IPS-18c (cell line): ENCODE measurements around the gene STARD8.
A peak's percentile ranks its signal among the peaks of the same experiment; 100 is the strongest.
"Not testable (repeated sequence)": the region's sequence is repeated elsewhere in the genome, so short reads cannot be mapped to it uniquely, and the experiment has no call there.

ENCODE experiments used
- H3K4me3 ChIP-seq: 2 replicates; pipeline ENCODE4 v1.7.0; 2013; ENCODE audit warnings: low read depth, mild to moderate bottlenecking, low read length, moderate library complexity; ENCODE audit not compliant: insufficient read depth
- H3K9me3 ChIP-seq: one replicate; pipeline ENCODE4 v1.6.1; 2013; ENCODE audit warnings: mild to moderate bottlenecking, low read length, moderate library complexity; ENCODE audit not compliant: control insufficient read depth, insufficient read depth

STARD8 gene

DNA sequence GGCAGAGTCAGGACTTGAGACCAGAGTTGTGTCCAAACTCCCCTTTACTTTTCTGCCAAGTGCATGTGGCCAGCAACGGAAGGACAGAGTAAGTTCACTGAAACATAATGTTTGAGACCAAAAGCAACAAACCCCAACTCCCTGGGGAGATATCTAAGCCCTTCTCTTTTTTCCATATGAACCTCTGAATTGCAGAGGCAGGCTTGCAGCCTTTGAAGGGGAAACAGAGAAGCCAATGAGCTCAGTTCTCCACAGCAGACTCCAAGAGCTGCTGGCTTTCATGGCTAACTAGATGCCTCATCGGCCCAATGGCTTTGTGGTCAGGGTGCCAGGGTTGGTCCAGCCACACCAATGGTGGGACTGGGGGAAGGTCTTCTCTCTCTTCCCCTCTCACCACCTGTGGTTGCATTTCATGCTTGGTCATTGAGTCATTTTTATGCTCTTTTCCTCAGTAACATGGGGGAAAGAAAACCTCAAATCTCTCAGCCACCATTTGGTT is 34.0 kb downstream of the STARD8 start:
- Histone ChIP-seq H3K9me3 (peaks cover 14% of the 10 kb centered on the region), H3K4me3 (no peak overlapping the region)

- H3K4me3 ChIP-seq, result no peak overlapping the region
- peaks cover 16% of the 10 kb centered on the region for H3K9me3 ChIP-seq
Measured at GRCh38 chrX:68682790-68683189, 35.3 kb downstream of the STARD8 start.

DNA sequence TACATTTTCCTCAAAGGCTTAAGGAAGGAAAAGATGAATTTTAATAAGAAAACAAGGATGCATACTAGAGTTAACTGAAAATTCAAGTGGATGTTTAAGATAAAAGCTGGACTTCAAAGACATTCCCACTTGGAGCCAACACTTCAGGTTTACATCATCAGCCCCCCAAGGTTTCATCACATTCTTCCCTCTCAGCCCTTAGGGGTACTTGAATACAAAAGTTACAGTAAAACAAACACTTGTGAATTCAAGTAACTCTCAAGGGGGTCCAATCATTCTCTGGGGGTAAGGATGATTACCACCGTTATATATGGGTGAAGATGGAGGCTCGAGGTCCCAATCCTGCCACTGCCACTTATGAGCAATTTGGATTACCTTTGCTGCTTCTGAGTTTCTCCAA is 36.1 kb downstream of the STARD8 start:
- peaks cover 16% of the 10 kb centered on the region for H3K9me3 ChIP-seq

GRCh38 chrX:68684291-68684918 is 36.9 kb downstream of the STARD8 start:
- H3K4me3 ChIP-seq, result no peak overlapping the region

More for the DNA sequence above, 36.1 kb downstream of the STARD8 start:
- no peak overlapping the region for H3K4me3 ChIP-seq

GRCh38 chrX:68684919-68685304 is 37.4 kb downstream of the STARD8 start:
- Histone ChIP-seq H3K4me3 (no peak overlapping the region), H3K9me3 (peaks cover 12% of the 10 kb centered on the region)

More at GRCh38 chrX:68684291-68684918, 36.9 kb downstream of the STARD8 start:
- H3K9me3 ChIP-seq, result peaks cover 11% of the 10 kb centered on the region

DNA sequence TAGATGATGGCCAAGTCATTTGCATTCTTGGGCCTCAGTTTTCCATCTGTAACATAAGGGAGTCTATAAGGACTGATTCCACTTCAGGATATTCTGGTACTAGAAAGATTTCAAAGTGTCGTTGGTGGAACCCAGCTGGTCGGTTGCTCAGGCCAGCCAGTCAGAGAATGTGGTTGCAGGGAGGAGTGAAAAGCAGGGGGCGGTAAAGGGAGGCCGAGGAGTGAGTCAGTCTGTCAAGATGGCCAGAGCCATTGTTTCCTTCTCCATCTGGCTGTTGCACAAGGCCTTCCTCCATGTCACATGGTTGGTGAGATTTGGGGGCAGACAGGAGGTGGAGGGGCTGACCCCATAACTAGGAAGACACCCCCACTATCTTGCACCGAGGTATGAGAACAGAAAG is 38.2 kb downstream of the STARD8 start:
- H3K4me3 ChIP-seq, result no peak overlapping the region
- peaks cover 10% of the 10 kb centered on the region for H3K9me3 ChIP-seq

DNA sequence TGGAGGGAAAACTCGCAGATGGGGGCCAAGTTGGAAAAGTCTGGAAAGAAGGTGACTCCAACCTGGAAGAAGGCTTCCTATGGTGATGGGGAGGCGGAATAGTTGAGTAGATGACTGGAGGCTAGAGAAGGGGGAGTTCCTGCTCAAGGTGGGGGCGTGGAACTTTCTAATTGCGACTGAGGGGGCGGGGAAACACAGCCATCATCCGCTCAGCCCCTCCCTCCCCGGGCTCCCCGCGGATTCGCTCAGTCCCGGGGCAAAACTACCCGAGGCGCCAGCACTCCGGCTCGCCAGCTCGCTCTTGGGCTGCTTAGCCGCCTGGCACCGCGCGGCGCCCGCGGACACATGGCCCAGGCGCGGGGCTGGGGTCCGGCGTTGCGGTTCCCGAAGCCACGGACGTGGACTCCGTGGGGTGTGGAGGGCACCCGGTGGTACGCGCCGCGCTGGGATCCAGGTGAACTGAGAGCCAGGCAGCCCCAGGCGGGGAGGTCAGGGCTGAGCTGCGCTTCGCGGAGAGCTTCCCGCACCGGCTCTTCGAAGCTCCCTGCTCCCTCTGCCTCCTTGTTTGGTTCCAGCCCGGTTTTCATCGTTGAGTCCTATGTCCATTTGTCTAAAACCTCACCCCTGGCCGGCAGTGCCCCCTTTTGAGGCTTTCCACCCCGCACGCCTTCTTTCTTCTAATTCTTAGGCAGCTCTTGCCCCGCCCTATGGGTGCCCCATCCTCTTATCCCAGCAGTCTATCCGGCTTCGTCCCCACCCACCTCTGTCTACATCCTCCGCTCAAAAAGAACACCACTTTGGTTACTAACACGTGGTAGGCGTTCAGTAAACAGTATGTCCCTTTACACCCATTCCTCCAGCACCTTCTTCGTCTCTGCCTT is 38.9 kb downstream of the STARD8 start:
- Histone ChIP-seq H3K4me3 (peak overlapping the region; percentile 43; the same call in 1 of the 2 replicates), H3K9me3 (peaks cover 10% of the 10 kb centered on the region)

GRCh38 chrX:68688931-68689330 is 41.5 kb downstream of the STARD8 start:
- H3K4me3 ChIP-seq, result not testable (repeated sequence)

GRCh38 chrX:68690936-68691501 is 43.6 kb downstream of the STARD8 start:
- H3K9me3 ChIP-seq, result peaks cover 9% of the 10 kb centered on the region

More at GRCh38 chrX:68688931-68689330, 41.5 kb downstream of the STARD8 start:
- H3K9me3 ChIP-seq, result not testable (repeated sequence)

DNA sequence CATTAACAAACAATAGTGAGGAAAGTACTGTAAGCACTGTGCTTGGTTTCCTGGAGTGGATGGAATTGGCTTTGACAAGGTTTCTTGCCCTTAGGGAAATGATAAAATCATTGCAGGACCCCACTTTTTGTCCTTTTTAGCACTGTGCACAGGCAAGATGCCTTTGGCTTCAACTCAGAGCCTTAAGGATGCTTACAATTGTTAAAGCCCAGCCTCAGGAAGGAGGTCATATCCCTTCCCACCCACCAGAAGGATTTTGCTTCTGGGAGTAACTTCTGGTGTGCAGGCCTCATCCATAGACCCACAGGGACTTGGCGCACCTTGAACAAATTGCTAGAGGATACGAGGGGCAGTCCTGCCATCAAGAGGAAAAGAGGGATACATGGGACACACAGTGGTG is 44.5 kb downstream of the STARD8 start:
- no peak overlapping the region for H3K4me3 ChIP-seq

More at GRCh38 chrX:68690936-68691501, 43.6 kb downstream of the STARD8 start:
- no peak overlapping the region for H3K4me3 ChIP-seq

GRCh38 chrX:68692651-68693050 is 45.2 kb downstream of the STARD8 start:
- peaks cover 7% of the 10 kb centered on the region for H3K9me3 ChIP-seq
- 0 out of 2 replicates have a peak overlapping the region, but pooled peaks have one; percentile 51 for H3K4me3 ChIP-seq

More for the DNA sequence above, 44.5 kb downstream of the STARD8 start:
- peaks cover 7% of the 10 kb centered on the region for H3K9me3 ChIP-seq

DNA sequence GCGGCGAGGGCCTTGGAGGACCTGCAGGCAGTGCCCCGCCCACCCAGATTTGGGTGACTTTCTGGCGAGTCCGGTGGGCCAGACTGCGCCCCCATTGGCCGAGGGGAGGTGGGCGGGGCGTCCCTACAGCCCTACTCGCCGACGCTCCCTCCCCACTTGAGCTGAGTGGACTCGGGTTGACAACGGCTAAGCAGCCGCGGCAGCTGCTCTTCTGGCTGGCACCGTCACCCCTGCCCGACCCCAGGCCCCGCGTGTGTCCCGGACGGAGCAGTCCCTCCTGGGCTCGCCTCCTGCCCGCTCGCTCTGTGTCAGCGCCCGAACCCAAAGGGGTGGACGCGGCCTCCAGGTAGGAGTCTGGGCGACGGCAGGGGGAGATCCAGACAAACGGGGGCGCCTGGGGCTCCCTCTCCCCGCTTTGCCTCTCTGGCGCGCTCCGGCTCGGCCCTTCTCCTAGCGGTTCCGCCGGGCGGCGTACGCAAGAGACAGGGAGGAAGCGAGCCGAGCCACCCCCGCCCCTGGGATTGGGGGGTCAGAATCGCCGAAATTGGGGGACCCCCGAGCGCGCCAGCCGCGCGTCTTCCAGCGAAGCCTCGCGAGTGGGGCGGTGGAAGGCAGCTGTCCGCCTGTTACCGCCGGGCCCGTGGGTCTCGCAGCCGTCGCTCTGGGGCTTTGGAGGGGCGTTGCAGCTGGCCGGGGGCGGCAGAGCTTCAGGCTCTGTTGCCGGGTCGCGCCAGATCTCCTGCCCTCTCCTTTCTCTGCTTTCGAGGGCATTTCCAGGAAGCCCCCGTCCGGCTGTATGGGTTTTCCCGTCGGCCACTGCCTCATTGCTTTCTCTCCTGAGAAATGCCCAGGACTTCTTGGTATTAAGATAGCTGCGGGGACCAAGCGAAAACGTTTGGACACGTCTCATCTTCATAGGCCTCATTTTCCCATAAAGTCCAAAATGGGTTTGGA is 46.3 kb downstream of the STARD8 start:
- peaks cover 7% of the 10 kb centered on the region for H3K9me3 ChIP-seq
- peak overlapping the region; percentile 51 for H3K4me3 ChIP-seq

GRCh38 chrX:68694435-68695205 is 47.2 kb downstream of the STARD8 start:
- Histone ChIP-seq H3K9me3 (peaks cover 4% of the 10 kb centered on the region), H3K4me3 (peak overlapping the region; percentile 51; the same call in 1 of the 2 replicates)

DNA sequence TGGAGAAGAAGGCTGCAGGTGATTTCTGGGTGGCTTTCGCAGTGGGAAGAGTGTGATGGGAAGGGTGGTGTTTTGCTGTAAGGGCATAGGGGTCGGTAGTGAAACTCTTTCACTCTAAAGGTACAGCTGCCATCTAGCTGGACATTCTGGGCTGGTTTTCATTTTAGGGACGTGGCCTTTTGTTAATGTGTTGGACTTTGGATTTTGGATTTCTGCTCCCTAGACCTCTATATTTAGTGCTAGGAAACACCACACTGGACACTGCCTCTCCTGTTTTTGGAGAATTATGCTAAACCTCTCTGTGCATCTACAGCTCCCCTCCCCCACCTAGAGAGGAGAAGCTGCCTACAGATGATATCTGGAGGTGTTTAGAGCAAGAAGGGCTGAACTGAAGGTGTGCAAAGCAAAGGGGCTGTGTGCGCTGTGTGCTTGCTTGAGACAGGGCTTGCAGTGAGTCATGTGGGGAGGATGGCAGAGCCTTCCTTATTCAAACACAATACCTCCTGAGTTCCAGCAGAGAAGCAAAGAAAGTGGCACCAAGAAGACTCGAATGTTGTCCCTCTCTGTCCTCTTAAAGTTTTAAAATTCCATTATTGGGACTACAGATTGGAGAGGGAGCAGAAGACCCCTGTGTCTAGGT is 47.9 kb downstream of the STARD8 start:
- Histone ChIP-seq H3K4me3 (no peak overlapping the region), H3K9me3 (peaks cover 4% of the 10 kb centered on the region)

DNA sequence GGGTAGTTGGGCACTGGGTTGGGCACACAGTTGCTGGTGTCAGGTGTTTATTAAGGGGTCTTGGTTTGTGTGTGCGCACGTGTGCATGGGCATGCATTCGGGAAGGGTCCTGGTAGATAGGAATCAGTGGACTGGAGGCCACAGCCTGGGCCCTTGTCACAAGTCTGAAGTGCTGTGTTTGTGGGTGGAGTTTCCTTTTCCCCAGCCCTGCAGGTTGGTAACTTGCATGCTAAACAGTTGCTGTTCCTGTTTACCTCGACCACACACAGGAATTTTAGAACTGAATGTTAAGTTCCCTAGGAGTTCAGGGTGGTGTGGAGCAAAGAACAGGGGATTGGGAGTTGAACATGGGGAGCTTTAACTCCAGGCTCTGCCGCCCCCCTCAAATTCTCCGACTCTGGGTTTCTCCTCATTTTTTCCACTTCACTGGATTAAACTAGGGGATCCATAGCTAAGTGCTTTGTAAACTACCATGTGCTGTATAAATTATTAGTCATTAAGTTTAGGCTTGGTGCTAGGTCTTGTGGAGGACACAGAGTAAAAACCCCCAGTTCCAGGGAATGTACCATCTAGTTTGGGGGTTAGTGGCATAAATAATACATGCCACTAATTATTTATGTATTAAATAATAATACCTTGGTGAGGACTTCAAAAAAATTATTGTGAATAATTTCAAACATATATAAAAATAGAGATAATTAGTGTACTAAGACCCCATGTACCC is 49.0 kb downstream of the STARD8 start:
- Histone ChIP-seq H3K4me3 (no peak overlapping the region), H3K9me3 (peaks cover 5% of the 10 kb centered on the region)
